Mesothelial cell of epicardium (in vitro differentiated cells): ENCODE data around the gene TFAP2A. TPM values are rescaled to one million over a fixed set of nuclear protein-coding genes. Genes with fewer than 3 reads are reported as not detected.
A peak's percentile ranks its signal among the peaks of the same experiment; 100 is the strongest.

Source experiments
- DNase-seq, 2 experiments: peaks; one replicate each; pipeline ENCODE4 v3.0.0; 2021; ENCODE audit warnings: low spot score in 2 of 2; ENCODE audit not compliant: unreplicated experiment in 2 of 2
- H3K27ac Mint-ChIP-seq: 2 replicates; pipeline ENCODE4 v1.8.0; 2021; ENCODE audit warnings: mixed read lengths
- H3K27me3 Mint-ChIP-seq: 2 replicates; pipeline ENCODE4 v1.8.0; 2021; ENCODE audit warnings: low read depth, mixed read lengths
- H3K36me3 Mint-ChIP-seq: 2 replicates; pipeline ENCODE4 v1.8.0; 2021; ENCODE audit warnings: mixed read lengths
- H3K4me1 Mint-ChIP-seq: 2 replicates; pipeline ENCODE4 v1.8.0; 2021; ENCODE audit warnings: mixed read lengths
- H3K4me3 Mint-ChIP-seq: 2 replicates; pipeline ENCODE4 v1.8.0; 2021; ENCODE audit warnings: mild to moderate bottlenecking, moderate library complexity, mixed read lengths
- H3K9me3 Mint-ChIP-seq: 2 replicates; pipeline ENCODE4 v1.8.0; 2021; ENCODE audit warnings: mixed read lengths
- total RNA-seq: library from RNA; stranded (reverse); gene quantifications from 3 replicates; pipeline ENCODE4 v1.2.1, GENCODE V29; 2021
- TF ChIP-seq, protein P1 (sequence below): fragments of 200-600 bp; sonication (generic); IDR thresholded peaks from one replicate; pipeline ENCODE4 v1.5.0; 2021; ENCODE audit warnings: antibody characterized with exemption; ENCODE audit not compliant: unreplicated experiment

TFAP2A gene
- total RNA-seq, 1 donor from 2014 or later: 62.4 TPM

DNA sequence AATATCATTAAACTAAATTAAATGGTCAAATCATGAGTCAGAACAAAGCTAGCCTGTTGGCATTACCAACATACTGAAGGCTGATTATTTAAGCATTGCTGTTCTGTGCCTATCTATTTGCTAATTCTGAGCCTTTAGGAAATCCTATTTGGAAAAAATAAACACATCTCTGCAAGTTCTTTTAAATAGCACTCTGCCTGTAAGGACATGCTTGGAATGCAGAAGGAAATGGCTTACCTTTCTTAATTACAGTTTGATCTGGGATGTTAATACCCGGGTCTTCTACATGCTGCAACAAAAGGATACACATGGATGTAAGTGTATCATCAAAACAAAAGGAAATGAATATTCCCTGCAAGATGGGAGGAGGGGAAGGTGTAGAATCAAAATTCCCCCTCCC, 8.3 kb downstream of the TFAP2A start:
- Mint-ChIP-seq H3K9me3 (no peaks in the 10 kb centered on the region), H3K4me1 (peaks cover 87% of the 10 kb centered on the region), H3K27ac (peak overlapping the region; percentile 97), H3K27me3 (peaks cover 52% of the 10 kb centered on the region), H3K36me3 (peaks cover 18% of the 10 kb centered on the region), H3K4me3 (peak overlapping the region; percentile 98)
- DNase-seq: no peak
- TF ChIP-seq, protein P1, sequence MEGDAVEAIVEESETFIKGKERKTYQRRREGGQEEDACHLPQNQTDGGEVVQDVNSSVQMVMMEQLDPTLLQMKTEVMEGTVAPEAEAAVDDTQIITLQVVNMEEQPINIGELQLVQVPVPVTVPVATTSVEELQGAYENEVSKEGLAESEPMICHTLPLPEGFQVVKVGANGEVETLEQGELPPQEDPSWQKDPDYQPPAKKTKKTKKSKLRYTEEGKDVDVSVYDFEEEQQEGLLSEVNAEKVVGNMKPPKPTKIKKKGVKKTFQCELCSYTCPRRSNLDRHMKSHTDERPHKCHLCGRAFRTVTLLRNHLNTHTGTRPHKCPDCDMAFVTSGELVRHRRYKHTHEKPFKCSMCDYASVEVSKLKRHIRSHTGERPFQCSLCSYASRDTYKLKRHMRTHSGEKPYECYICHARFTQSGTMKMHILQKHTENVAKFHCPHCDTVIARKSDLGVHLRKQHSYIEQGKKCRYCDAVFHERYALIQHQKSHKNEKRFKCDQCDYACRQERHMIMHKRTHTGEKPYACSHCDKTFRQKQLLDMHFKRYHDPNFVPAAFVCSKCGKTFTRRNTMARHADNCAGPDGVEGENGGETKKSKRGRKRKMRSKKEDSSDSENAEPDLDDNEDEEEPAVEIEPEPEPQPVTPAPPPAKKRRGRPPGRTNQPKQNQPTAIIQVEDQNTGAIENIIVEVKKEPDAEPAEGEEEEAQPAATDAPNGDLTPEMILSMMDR: no peak

DNA sequence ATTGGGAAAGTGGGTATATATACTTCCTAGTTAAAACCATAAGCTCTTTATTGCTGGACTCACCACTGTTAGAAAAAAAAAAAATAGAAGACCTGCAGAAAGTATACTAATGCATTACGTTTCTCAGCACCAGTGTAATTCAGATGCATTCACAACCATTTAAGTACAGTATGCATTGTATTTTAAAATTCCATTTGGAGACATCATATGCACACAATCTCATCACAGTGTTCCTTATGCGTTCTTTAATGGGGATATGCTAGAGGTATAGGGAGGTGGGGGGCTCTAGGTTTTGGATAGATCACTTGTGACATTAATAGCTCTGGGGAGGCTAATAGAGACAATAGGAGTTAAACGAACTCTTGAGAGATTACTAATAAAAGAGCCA, 9.4 kb downstream of the TFAP2A start:
- Mint-ChIP-seq H3K4me1 (peaks cover 93% of the 10 kb centered on the region), H3K27ac (peak overlapping the region; percentile 97), H3K27me3 (peaks cover 43% of the 10 kb centered on the region), H3K4me3 (peak overlapping the region; percentile 74), H3K36me3 (peaks cover 15% of the 10 kb centered on the region), H3K9me3 (no peaks in the 10 kb centered on the region)
- TF ChIP-seq, protein P1: no peak
- DNase-seq: no peak

DNA sequence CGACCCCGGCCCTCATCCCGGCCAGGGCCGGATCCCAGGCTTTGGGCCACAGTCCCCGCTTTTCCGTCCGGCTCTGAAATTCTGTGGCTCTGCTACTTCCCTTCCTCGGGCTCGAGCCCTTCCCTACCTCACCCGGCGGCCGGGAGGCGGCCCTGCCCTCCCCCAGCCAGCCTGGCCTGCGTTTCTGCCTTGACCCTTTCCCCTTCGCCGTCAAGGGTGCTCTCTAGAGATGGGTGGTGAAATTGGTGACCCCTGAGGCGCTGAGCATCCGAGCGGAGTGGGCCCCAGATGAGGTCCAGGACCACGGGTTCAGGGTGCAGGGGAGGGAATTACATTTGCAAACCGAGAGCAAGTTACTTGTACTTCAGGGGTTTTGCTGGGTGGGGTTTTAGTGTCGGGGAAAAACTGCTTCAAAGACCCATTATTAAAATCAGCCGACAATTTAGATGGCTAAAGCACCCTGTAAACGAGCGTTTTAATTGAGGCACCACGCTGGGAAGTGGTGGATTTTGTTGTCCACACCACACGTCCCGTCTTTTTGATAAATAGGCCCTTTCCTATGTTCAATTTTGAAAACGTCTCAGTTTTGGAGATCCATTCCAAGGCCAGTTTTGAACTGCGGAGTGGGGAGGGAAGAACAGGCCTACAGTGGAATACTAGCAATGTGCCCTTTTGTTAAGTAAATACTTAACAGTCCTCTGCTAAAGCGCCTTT, 9.9 kb downstream of the TFAP2A start:
- no peak for DNase-seq
- Mint-ChIP-seq H3K36me3 (peaks cover 12% of the 10 kb centered on the region), H3K4me3 (peak overlapping the region; percentile 74), H3K9me3 (no peaks in the 10 kb centered on the region), H3K4me1 (peaks cover 93% of the 10 kb centered on the region), H3K27me3 (peaks cover 37% of the 10 kb centered on the region), H3K27ac (peak overlapping the region; percentile 97)
- TF ChIP-seq, protein P1: no peak

DNA sequence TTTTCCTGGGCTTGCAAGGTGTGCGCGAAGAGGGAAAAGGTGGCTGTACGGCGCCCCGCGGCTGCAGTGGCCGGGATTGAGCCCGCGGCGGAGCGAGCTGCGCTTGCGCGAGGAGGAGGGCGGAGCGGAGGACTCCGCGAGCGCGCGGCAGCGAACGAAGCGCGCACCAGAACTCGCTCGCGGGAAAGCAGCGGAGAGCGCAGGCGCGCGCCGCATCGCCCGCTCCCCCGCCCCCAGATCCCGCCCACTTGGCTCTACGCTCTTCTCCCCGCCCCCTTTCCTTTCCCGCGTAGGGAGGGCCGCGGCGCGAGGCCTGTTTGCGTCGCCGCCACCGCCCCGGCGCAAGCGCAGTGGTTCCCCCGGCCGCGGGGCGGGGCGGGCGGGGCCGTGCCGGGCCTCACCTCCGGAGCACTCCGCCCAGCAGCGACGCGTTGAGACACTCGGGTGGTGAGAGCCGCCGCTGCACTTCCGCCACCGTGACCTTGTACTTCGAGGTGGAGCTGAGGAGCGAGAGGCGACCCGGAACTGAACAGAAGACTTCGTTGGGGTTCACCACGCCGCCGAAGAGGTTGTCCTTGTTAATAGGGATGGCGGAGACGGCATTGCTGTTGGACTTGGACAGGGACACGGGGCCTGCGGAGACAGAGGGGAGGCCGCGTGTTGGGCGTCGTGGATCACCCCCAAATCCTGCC, 10.6 kb downstream of the TFAP2A start:
- Mint-ChIP-seq H3K4me3 (peak overlapping the region; percentile 74), H3K9me3 (no peaks in the 10 kb centered on the region), H3K27me3 (peaks cover 30% of the 10 kb centered on the region), H3K4me1 (peaks cover 92% of the 10 kb centered on the region), H3K36me3 (peaks cover 9% of the 10 kb centered on the region), H3K27ac (peak overlapping the region; percentile 97)
- TF ChIP-seq, protein P1: no peak
- peak; percentile 94 to 95 for DNase-seq

DNA sequence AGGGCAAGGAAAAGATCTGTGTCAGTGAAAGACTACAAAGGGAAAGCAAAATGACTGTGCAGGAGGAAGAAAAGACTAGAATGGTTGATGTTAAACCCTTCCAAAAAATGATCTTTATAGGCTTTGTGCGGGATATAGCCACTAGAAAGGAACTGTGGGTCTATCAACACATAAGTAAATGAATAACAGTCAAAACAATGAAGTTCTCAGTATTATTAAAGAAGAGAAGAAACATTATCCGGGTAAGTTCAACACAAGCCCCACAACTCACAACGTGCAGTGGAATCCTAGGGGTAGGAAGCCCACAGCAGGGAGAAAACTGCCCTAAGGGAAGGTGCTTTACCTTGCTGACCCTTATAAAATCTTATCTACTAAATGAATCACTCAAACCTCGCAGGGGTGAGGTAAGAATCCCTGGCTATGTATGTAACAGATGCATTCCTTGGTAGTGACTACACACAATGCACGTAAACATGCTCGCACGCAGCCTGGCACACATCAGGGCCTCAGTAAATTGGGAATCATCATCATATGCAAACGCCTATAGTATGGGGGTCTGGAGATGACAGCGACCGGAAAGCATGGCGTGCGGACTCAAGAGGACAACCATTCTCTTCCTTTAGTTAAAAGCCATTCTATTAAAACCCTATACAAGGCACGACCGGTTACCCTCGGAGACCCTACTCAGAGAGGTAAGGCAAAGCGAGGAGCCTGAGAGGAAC, 11.3 kb downstream of the TFAP2A start:
- H3K27ac Mint-ChIP-seq: peak overlapping the region; percentile 94
- no peak for DNase-seq

More for the DNA sequence above, 11.3 kb downstream of the TFAP2A start:
- H3K27me3 Mint-ChIP-seq: peaks cover 27% of the 10 kb centered on the region
- H3K36me3 Mint-ChIP-seq: peaks cover 15% of the 10 kb centered on the region
- no peaks in the 10 kb centered on the region for H3K9me3 Mint-ChIP-seq
- H3K4me1 Mint-ChIP-seq: peaks cover 92% of the 10 kb centered on the region
- TF ChIP-seq, protein P1: no peak
- peak overlapping the region; percentile 71 for H3K4me3 Mint-ChIP-seq
